HEK293T (cell line): ENCODE measurements around the gene COMMD2.

ENCODE experiments used
- ARNT ChIP-seq: fragments of 450-650 bp; IDR thresholded peaks from 2 replicates; pipeline ENCODE4 v1.6.1; 2017; ENCODE audit warnings: mild to moderate bottlenecking
- BHLHE40 ChIP-seq: fragments of 450-650 bp; IDR thresholded peaks from 2 replicates; pipeline ENCODE4 v1.6.1; 2016; ENCODE audit warnings: mild to moderate bottlenecking, moderate library complexity, borderline replicate concordance
- ELF4 ChIP-seq: fragments of 450-650 bp; IDR thresholded peaks from 2 replicates; pipeline ENCODE4 v1.6.1; 2017; ENCODE audit warnings: antibody characterized with exemption
- FOXA1 ChIP-seq: fragments of 450-650 bp; IDR thresholded peaks from 2 replicates; pipeline ENCODE4 v1.6.1; 2016; ENCODE audit warnings: mild to moderate bottlenecking
- FOXK2 ChIP-seq: fragments of 450-650 bp; IDR thresholded peaks from 2 replicates; pipeline ENCODE4 v1.6.1; 2016; ENCODE audit warnings: mild to moderate bottlenecking
- FOXM1 ChIP-seq: fragments of 450-650 bp; IDR thresholded peaks from 2 replicates; pipeline ENCODE4 v1.6.1; 2017; ENCODE audit warnings: mild to moderate bottlenecking, borderline replicate concordance
- HDGF ChIP-seq: fragments of 450-650 bp; IDR thresholded peaks from 2 replicates; pipeline ENCODE4 v1.6.1; 2017; ENCODE audit warnings: antibody characterized with exemption, borderline replicate concordance
- L3MBTL2 ChIP-seq: fragments of 450-650 bp; conservative IDR thresholded peaks from 2 replicates; pipeline ENCODE4 v1.6.1; 2016; ENCODE audit warnings: mild to moderate bottlenecking
- LEF1 ChIP-seq: fragments of 450-650 bp; IDR thresholded peaks from 2 replicates; pipeline ENCODE4 v1.6.1; 2017; ENCODE audit warnings: mild to moderate bottlenecking, borderline replicate concordance
- SP1 ChIP-seq: fragments of 450-650 bp; IDR thresholded peaks from 2 replicates; pipeline ENCODE4 v1.6.1; 2017
- SUZ12 ChIP-seq: fragments of 450-650 bp; IDR thresholded peaks from 2 replicates; pipeline ENCODE4 v1.6.1; 2016; ENCODE audit warnings: mild to moderate bottlenecking
- TARDBP ChIP-seq: fragments of 450-650 bp; IDR thresholded peaks from 2 replicates; pipeline ENCODE4 v1.6.1; 2016
- ZNF384 ChIP-seq: fragments of 450-650 bp; IDR thresholded peaks from 2 replicates; pipeline ENCODE4 v1.6.1; 2016

DNA sequence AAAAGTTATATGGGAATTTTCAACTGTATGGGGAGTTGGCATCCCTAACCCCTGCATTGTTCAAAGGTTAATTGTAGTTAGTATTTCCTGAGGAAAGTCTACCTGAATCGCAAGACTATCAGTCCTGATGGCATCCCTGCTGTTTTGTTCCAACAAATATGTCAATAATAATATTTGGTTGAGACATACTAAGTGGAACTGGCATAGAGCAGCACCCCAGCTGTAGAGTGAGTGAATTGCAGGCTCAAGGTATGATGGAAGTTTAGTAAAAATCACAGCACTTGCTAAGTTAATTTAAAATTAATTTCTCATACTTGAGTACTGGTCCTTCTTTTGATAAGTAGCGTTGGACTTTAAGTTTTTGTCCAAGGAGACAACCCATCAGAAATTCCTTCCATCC lies 18.0 kb upstream of the COMMD2 start:
- TF ChIP-seq SP1 (no peak), SUZ12 (no peak), FOXA1 (no peak), FOXK2 (no peak), FOXM1 (no peak), ELF4 (no peak), L3MBTL2 (no peak), TARDBP (no peak), ARNT (no peak), HDGF (no peak), ZNF384 (no peak), LEF1 (no peak), BHLHE40 (no peak)
